HepG2 (cell line): ENCODE results near the gene STK39. TPM values are rescaled to one million over a fixed set of nuclear protein-coding genes. Genes with fewer than 3 reads are reported as not detected.

Experiments
- AGO2 ChIP-seq: fragments of 200-400 bp; formaldehyde crosslinking; optimal IDR thresholded peaks from 2 replicates; pipeline ENCODE3; 2017; ENCODE audit warnings: mild to moderate bottlenecking, low read depth, low read length, moderate library complexity
- ATF7-NPFF ChIP-seq: sonication (generic); formaldehyde crosslinking; IDR thresholded peaks from 2 replicates; pipeline ENCODE4 v1.8.1; 2023; ENCODE audit warnings: mild to moderate bottlenecking, low read depth, missing genetic modification reagents, moderate library complexity
- DNMT3B ChIP-seq: conservative IDR thresholded peaks from 2 replicates; pipeline ENCODE4 v1.6.1; 2016; ENCODE audit warnings: missing biosample characterization, control low read depth
- FOXK1 ChIP-seq: sonication (generic); formaldehyde crosslinking; IDR thresholded peaks from 2 replicates; pipeline ENCODE4 v1.4.0; 2020; ENCODE audit warnings: low read depth, missing genetic modification reagents, borderline replicate concordance
- KMT2A ChIP-seq: sonication (generic); formaldehyde crosslinking; IDR thresholded peaks from 2 replicates; pipeline ENCODE4 v1.4.0; 2020; ENCODE audit warnings: missing genetic modification reagents
- PHF20 ChIP-seq: sonication (generic); formaldehyde crosslinking; IDR thresholded peaks from 2 replicates; pipeline ENCODE4 v1.5.0; 2020; ENCODE audit warnings: mild to moderate bottlenecking, missing genetic modification reagents
- PLRG1 ChIP-seq: fragments of 450-650 bp; conservative IDR thresholded peaks from 2 replicates; pipeline ENCODE4 v1.6.1; 2016
- SOX5 ChIP-seq: IDR thresholded peaks from 2 replicates; pipeline ENCODE4 v1.6.1; 2016; ENCODE audit warnings: borderline replicate concordance
- ZEB1 ChIP-seq: IDR thresholded peaks from 2 replicates; pipeline ENCODE4 v1.6.1; 2012; ENCODE audit warnings: mild to moderate bottlenecking, low read depth, inconsistent platforms; ENCODE audit not compliant: insufficient replicate concordance
- ZNF12 ChIP-seq: sonication (generic); formaldehyde crosslinking; IDR thresholded peaks from 2 replicates; pipeline ENCODE4 v1.5.0; 2020; ENCODE audit warnings: missing genetic modification reagents
- ZNF232 ChIP-seq: sonication (generic); formaldehyde crosslinking; IDR thresholded peaks from 2 replicates; pipeline ENCODE4 v1.4.0; 2020; ENCODE audit warnings: missing genetic modification reagents, borderline replicate concordance
- ZNF619 ChIP-seq: sonication (generic); formaldehyde crosslinking; IDR thresholded peaks from 2 replicates; pipeline ENCODE4 v1.4.0; 2020; ENCODE audit warnings: mild to moderate bottlenecking, missing genetic modification reagents
- polyA plus RNA-seq, 8 experiments: library from polyadenylated mRNA; depleted of rRNA in 3 of 8; stranded (reverse) in 7 of 8; unstranded in 1 of 8; fragments of >200 nt; fragmentation: Illumina TruSeq in 4 of 8; extraction: Trizol in 4 of 8; gene quantifications; 2 replicates each; pipeline versions ENCODE4 v1.2.1 to v1.2.3, GENCODE V29; 2011 to 2016; ENCODE audit warnings: low read depth in 4 of 8, missing spikeins in 1 of 8, mixed read lengths in 1 of 8; ENCODE audit not compliant: insufficient read depth in 1 of 8
- total RNA-seq, 5 experiments: library from RNA; depleted of rRNA; stranded (reverse); fragments of >200 nt; fragmentation: Illumina TruSeq; extraction: Trizol; gene quantifications; 2 replicates each; pipeline ENCODE4 v1.2.3, GENCODE V29; 2016; ENCODE audit warnings: low read depth in 1 of 5
- TF ChIP-seq, protein P1 (sequence below): sonication (generic); formaldehyde crosslinking; IDR thresholded peaks from 2 replicates; pipeline ENCODE4 v1.5.0; 2020; ENCODE audit warnings: missing genetic modification reagents
- TF ChIP-seq, protein P2 (sequence below): sonication (generic); formaldehyde crosslinking; IDR thresholded peaks from 2 replicates; pipeline ENCODE4 v1.4.0; 2020; ENCODE audit warnings: missing genetic modification reagents, borderline replicate concordance
- TF ChIP-seq, protein P3 (sequence below): sonication (generic); formaldehyde crosslinking; IDR thresholded peaks from 2 replicates; pipeline ENCODE4 v1.9.0; 2022; ENCODE audit warnings: low read depth, missing genetic modification reagents
- TF ChIP-seq, protein P4 (sequence below): sonication (generic); formaldehyde crosslinking; IDR thresholded peaks from 2 replicates; pipeline ENCODE4 v1.4.0; 2020; ENCODE audit warnings: missing genetic modification reagents
- TF ChIP-seq, protein P5 (sequence below): sonication (generic); formaldehyde crosslinking; IDR thresholded peaks from 2 replicates; pipeline ENCODE4 v1.4.0; 2020; ENCODE audit warnings: missing genetic modification reagents

The STK39 gene
- total and polyA plus RNA-seq, 2 of the 13 experiments (the other 11 are each of a cell fraction or from before 2014, with no cell fraction given): 27.3 to 38.4 TPM

DNA sequence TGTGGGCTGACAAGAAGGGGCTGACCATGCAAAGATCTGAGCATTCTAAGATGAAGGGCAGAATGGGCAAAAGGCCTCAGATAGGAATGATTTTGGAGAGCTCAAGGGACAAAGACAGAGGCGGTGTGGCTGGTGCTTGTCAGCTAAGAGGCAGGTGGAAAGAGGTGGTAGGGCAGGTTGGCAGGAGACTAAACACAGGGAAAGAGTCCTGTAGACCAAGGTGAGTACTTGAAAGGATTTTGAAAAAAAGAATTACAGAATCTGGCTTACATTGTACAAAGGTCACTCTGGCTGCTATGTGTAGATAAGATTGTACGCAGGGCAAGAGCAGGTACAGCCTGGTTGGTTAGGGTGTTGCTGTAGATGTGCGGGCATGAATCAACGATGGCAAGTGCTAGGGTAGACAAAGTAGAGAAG lies 50.6 kb downstream of the STK39 start (continued):
- TF ChIP-seq, protein P1, sequence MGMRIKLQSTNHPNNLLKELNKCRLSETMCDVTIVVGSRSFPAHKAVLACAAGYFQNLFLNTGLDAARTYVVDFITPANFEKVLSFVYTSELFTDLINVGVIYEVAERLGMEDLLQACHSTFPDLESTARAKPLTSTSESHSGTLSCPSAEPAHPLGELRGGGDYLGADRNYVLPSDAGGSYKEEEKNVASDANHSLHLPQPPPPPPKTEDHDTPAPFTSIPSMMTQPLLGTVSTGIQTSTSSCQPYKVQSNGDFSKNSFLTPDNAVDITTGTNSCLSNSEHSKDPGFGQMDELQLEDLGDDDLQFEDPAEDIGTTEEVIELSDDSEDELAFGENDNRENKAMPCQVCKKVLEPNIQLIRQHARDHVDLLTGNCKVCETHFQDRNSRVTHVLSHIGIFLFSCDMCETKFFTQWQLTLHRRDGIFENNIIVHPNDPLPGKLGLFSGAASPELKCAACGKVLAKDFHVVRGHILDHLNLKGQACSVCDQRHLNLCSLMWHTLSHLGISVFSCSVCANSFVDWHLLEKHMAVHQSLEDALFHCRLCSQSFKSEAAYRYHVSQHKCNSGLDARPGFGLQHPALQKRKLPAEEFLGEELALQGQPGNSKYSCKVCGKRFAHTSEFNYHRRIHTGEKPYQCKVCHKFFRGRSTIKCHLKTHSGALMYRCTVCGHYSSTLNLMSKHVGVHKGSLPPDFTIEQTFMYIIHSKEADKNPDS (CRISPR knock-in tag): no peak
- TF ChIP-seq FOXK1 (CRISPR knock-in tag) (no peak), PHF20 (CRISPR knock-in tag) (no peak), AGO2 (no peak), KMT2A (CRISPR knock-in tag) (peak; percentile 76; the same call in 1 of the 2 replicates), SOX5 (CRISPR knock-in tag) (peak; percentile 84), ZEB1 (peak; percentile 98), PLRG1 (no peak), ZNF12 (peak; percentile 65; the same call in 1 of the 2 replicates), ATF7-NPFF (CRISPR knock-in tag) (peak; percentile 34; the same call in 1 of the 2 replicates), DNMT3B (CRISPR knock-in tag) (no peak), ZNF619 (CRISPR knock-in tag) (peak; percentile 51; the same call in 1 of the 2 replicates), ZNF232 (CRISPR knock-in tag) (0 out of 2 replicates have a peak, but pooled peaks have one; percentile 50)
- TF ChIP-seq, protein P2, sequence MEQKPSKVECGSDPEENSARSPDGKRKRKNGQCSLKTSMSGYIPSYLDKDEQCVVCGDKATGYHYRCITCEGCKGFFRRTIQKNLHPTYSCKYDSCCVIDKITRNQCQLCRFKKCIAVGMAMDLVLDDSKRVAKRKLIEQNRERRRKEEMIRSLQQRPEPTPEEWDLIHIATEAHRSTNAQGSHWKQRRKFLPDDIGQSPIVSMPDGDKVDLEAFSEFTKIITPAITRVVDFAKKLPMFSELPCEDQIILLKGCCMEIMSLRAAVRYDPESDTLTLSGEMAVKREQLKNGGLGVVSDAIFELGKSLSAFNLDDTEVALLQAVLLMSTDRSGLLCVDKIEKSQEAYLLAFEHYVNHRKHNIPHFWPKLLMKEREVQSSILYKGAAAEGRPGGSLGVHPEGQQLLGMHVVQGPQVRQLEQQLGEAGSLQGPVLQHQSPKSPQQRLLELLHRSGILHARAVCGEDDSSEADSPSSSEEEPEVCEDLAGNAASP (CRISPR knock-in tag): peak; percentile 26; the same call in 1 of the 2 replicates
- TF ChIP-seq, protein P3, sequence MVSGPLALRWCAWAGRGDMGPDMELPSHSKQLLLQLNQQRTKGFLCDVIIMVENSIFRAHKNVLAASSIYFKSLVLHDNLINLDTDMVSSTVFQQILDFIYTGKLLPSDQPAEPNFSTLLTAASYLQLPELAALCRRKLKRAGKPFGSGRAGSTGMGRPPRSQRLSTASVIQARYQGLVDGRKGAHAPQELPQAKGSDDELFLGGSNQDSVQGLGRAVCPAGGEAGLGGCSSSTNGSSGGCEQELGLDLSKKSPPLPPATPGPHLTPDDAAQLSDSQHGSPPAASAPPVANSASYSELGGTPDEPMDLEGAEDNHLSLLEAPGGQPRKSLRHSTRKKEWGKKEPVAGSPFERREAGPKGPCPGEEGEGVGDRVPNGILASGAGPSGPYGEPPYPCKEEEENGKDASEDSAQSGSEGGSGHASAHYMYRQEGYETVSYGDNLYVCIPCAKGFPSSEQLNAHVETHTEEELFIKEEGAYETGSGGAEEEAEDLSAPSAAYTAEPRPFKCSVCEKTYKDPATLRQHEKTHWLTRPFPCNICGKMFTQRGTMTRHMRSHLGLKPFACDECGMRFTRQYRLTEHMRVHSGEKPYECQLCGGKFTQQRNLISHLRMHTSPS (CRISPR knock-in tag): peak; percentile 71; the same call in 1 of the 2 replicates
- TF ChIP-seq, protein P4, sequence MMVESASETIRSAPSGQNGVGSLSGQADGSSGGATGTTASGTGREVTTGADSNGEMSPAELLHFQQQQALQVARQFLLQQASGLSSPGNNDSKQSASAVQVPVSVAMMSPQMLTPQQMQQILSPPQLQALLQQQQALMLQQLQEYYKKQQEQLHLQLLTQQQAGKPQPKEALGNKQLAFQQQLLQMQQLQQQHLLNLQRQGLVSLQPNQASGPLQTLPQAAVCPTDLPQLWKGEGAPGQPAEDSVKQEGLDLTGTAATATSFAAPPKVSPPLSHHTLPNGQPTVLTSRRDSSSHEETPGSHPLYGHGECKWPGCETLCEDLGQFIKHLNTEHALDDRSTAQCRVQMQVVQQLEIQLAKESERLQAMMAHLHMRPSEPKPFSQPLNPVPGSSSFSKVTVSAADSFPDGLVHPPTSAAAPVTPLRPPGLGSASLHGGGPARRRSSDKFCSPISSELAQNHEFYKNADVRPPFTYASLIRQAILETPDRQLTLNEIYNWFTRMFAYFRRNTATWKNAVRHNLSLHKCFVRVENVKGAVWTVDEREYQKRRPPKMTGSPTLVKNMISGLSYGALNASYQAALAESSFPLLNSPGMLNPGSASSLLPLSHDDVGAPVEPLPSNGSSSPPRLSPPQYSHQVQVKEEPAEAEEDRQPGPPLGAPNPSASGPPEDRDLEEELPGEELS (CRISPR knock-in tag): peak; percentile 69
- TF ChIP-seq, protein P5, sequence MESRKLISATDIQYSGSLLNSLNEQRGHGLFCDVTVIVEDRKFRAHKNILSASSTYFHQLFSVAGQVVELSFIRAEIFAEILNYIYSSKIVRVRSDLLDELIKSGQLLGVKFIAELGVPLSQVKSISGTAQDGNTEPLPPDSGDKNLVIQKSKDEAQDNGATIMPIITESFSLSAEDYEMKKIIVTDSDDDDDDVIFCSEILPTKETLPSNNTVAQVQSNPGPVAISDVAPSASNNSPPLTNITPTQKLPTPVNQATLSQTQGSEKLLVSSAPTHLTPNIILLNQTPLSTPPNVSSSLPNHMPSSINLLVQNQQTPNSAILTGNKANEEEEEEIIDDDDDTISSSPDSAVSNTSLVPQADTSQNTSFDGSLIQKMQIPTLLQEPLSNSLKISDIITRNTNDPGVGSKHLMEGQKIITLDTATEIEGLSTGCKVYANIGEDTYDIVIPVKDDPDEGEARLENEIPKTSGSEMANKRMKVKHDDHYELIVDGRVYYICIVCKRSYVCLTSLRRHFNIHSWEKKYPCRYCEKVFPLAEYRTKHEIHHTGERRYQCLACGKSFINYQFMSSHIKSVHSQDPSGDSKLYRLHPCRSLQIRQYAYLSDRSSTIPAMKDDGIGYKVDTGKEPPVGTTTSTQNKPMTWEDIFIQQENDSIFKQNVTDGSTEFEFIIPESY (CRISPR knock-in tag): peak; percentile 19; the same call in 1 of the 2 replicates
